HepG2 (cell line): Measurements from ENCODE around the gene FBXO28. TPM values are rescaled to one million over a fixed set of nuclear protein-coding genes. Genes with fewer than 3 reads are reported as not detected.

Experiments
- ATAC-seq: fragments of 200-7000 bp; cut with Tn5 transposase; 3 replicates; pipeline ENCODE4 v1.9.1; 2020; ENCODE audit warnings: mild to moderate bottlenecking, moderate library complexity
- BruUV-seq: library from RNA; stranded (reverse); fragments of 400-500 nt; replicated peaks from 2 replicates; lab custom pipeline; 2021; lab: Mats Ljungman, UMichigan
- CTCF ChIA-PET: fragments of 300-600 bp; formaldehyde crosslinking; extraction: SDS; loops from one replicate; lab custom pipeline; 2021; ENCODE audit warnings: low total read pairs, inconsistent platforms, low intra/inter-chr PET ratio; lab: Yijun Ruan, JAX
- POLR2A ChIA-PET: fragments of 350-600 bp; sonication (Branson Sonifier 250); formaldehyde crosslinking; loops from one replicate; lab custom pipeline; 2020; ENCODE audit warnings: antibody characterized with exemption, inconsistent platforms; lab: Yijun Ruan, JAX
- DNase-seq: peaks from one replicate; pipeline ENCODE4 v3.0.0-alpha.2; 2015; ENCODE audit warnings: low spot score
- FAIRE-seq: peaks from 3 replicates; lab custom pipeline; 2011; peaks lifted over from hg19 to GRCh38; lab: Jason Lieb, UNC
- H2AFZ ChIP-seq: one replicate; pipeline ENCODE4 v1.6.1; 2011; ENCODE audit warnings: low read length, inconsistent platforms
- H3K27ac ChIP-seq: fragments of 300-600 bp; 3 replicates; pipeline ENCODE4 v1.8.0; 2011; ENCODE audit warnings: mixed run types, mild to moderate bottlenecking, mixed read lengths, low read length, inconsistent platforms; ENCODE audit not compliant: insufficient read depth; ENCODE audit errors: extremely low read length
- H3K27me3 ChIP-seq, 2 experiments: fragments of 200-600 bp in 1 of 2; 2 replicates in 1 of 2; 3 replicates in 1 of 2; pipeline versions ENCODE4 v1.6.0 to v1.8.0; 2011; ENCODE audit warnings: low read length in 2 of 2, mild to moderate bottlenecking in 2 of 2, moderate library complexity in 2 of 2, inconsistent platforms in 1 of 2; ENCODE audit not compliant: insufficient read depth in 2 of 2, control insufficient read depth in 1 of 2
- H3K36me3 ChIP-seq, 2 experiments: fragments of 200-600 bp in 1 of 2; replicated peaks in 1 of 2; 2 replicates in 1 of 2; 3 replicates in 1 of 2; pipeline versions ENCODE4 v1.5.1 to v1.8.0; 2011; ENCODE audit warnings: low read length in 2 of 2, inconsistent platforms in 1 of 2; ENCODE audit not compliant: insufficient read depth in 2 of 2, control insufficient read depth in 1 of 2
- H3K4me1 ChIP-seq: 2 replicates; pipeline ENCODE4 v1.5.1; 2012; ENCODE audit warnings: low read length, inconsistent platforms; ENCODE audit not compliant: insufficient read depth
- H3K4me2 ChIP-seq: 2 replicates; pipeline ENCODE4 v1.6.0; 2011; ENCODE audit warnings: low read depth, low read length, inconsistent platforms
- H3K4me3 ChIP-seq, 3 experiments: fragments of 200-600 bp in 1 of 3; sonication (generic), shearing (Covaris generic) in 1 of 3; replicated peaks in 1 of 3; 2 replicates each; pipeline ENCODE4 v1.5.1; 2011 to 2016; ENCODE audit warnings: low read length in 3 of 3, inconsistent platforms in 2 of 3, low read depth in 2 of 3, mild to moderate bottlenecking in 2 of 3, control low read depth in 1 of 3, mixed read lengths in 1 of 3; ENCODE audit not compliant: insufficient read depth in 1 of 3
- H3K79me2 ChIP-seq: one replicate; pipeline ENCODE4 v1.6.1; 2011; ENCODE audit warnings: low read length, inconsistent platforms; ENCODE audit not compliant: insufficient read depth
- H3K9ac ChIP-seq: 2 replicates; pipeline ENCODE4 v1.6.0; 2011; ENCODE audit warnings: mild to moderate bottlenecking, low read depth, low read length, inconsistent platforms; ENCODE audit not compliant: insufficient read depth
- H3K9me3 ChIP-seq: 2 replicates; pipeline ENCODE4 v1.5.1; 2012; ENCODE audit warnings: mild to moderate bottlenecking, low read length
- H4K20me1 ChIP-seq: 2 replicates; pipeline ENCODE4 v1.6.0; 2011; ENCODE audit warnings: inconsistent platforms, mild to moderate bottlenecking, low read length, moderate library complexity; ENCODE audit not compliant: insufficient read depth
- ASH2L ChIP-seq: fragments of 300-600, 200-600 bp; sonication (generic); IDR thresholded peaks from 2 replicates; pipeline ENCODE4 v1.7.0; 2017; ENCODE audit warnings: low read depth, mild to moderate bottlenecking, moderate library complexity, mixed read lengths, low read length; ENCODE audit not compliant: insufficient read length
- PRPF4 ChIP-seq: fragments of 200-400 bp; formaldehyde crosslinking; IDR thresholded peaks from 2 replicates; pipeline ENCODE4 v1.6.1; 2016; ENCODE audit warnings: low read length, low read depth; ENCODE audit not compliant: poor library complexity, severe bottlenecking
- REL ChIP-seq: sonication (generic); formaldehyde crosslinking; conservative IDR thresholded peaks from 2 replicates; pipeline ENCODE4 v1.8.0; 2022; ENCODE audit warnings: mild to moderate bottlenecking, missing genetic modification reagents, moderate library complexity
- SETDB1 ChIP-seq: sonication (generic); formaldehyde crosslinking; IDR thresholded peaks from 2 replicates; pipeline ENCODE4 v1.5.1; 2020; ENCODE audit warnings: missing genetic modification reagents, mild to moderate bottlenecking, borderline replicate concordance
- ZKSCAN8 ChIP-seq: IDR thresholded peaks from 2 replicates; pipeline ENCODE4 v1.6.1; 2016; ENCODE audit warnings: borderline replicate concordance, missing genetic modification reagents, missing compliant biosample characterization
- ZNF558 ChIP-seq: sonication (generic); formaldehyde crosslinking; IDR thresholded peaks from 2 replicates; pipeline ENCODE4 v1.9.0; 2022; ENCODE audit warnings: mild to moderate bottlenecking, missing genetic modification reagents, borderline replicate concordance
- in situ Hi-C: cut with HindIII; loops from 2 replicates; pipeline ENCODE4 v1.10.0; 2017; ENCODE audit warnings: low pct_unique_long_range_greater_than_20kb; ENCODE audit not compliant: extremely low pct_ligation_motif_present
- intact Hi-C: fragments of 100-400 bp; cut with micrococcal nuclease; formaldehyde crosslinking; loops from one replicate; pipeline ENCODE4 v1.10.0; 2022; ENCODE audit not compliant: unreplicated experiment
- polyA plus RNA-seq, 8 experiments: library from polyadenylated mRNA; depleted of rRNA in 3 of 8; stranded (reverse) in 7 of 8; unstranded in 1 of 8; fragments of >200 nt; fragmentation: Illumina TruSeq in 4 of 8; extraction: Trizol in 4 of 8; gene quantifications; 2 replicates each; pipeline versions ENCODE4 v1.2.1 to v1.2.3, GENCODE V29; 2011 to 2016; ENCODE audit warnings: low read depth in 4 of 8, missing spikeins in 1 of 8, mixed read lengths in 1 of 8; ENCODE audit not compliant: insufficient read depth in 1 of 8
- total RNA-seq, 5 experiments: library from RNA; depleted of rRNA; stranded (reverse); fragments of >200 nt; fragmentation: Illumina TruSeq; extraction: Trizol; gene quantifications; 2 replicates each; pipeline ENCODE4 v1.2.3, GENCODE V29; 2016; ENCODE audit warnings: low read depth in 1 of 5
- TF ChIP-seq, protein P1 (sequence below): sonication (generic); formaldehyde crosslinking; IDR thresholded peaks from 2 replicates; pipeline ENCODE4 v1.5.0; 2020; ENCODE audit warnings: missing genetic modification reagents
- TF ChIP-seq, protein P2 (sequence below): sonication (generic); formaldehyde crosslinking; IDR thresholded peaks from 2 replicates; pipeline ENCODE4 v1.4.0; 2020; ENCODE audit warnings: missing genetic modification reagents, borderline replicate concordance
- TF ChIP-seq, protein P3 (sequence below): sonication (generic); formaldehyde crosslinking; IDR thresholded peaks from 2 replicates; pipeline ENCODE4 v1.4.0; 2020; ENCODE audit warnings: mild to moderate bottlenecking, missing genetic modification reagents
- TF ChIP-seq, protein P4 (sequence below): sonication (generic); formaldehyde crosslinking; IDR thresholded peaks from 2 replicates; pipeline ENCODE4 v1.4.0; 2020; ENCODE audit warnings: missing genetic modification reagents
- TF ChIP-seq, protein P5 (sequence below): sonication (generic); formaldehyde crosslinking; IDR thresholded peaks from 2 replicates; pipeline ENCODE4 v1.9.0; 2022; ENCODE audit warnings: low read depth, missing genetic modification reagents

Gene FBXO28
- total and polyA plus RNA-seq, 2 of the 13 experiments (the other 11 are each of a cell fraction or from before 2014, with no cell fraction given), result 8.5 to 29.1 TPM

DNA sequence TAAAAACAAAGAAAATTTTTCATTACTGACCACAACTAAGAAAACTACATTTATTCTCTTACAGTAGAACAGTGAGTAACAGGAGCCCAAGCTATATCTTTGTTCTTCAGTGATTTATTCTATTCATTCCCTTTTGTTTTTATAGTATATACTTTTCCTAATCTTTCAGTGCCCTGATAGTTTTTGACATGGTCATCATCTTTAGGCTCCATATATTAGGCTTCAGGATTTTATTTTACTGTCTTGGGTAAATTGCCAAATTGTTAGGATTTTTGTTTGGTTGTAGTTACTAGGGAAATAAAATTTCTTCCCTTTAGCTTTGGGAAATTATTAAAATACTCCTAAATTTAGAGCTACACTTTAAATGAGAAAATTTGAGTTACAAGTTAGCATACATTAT, 10.3 kb downstream of the FBXO28 start:
- H4K20me1 ChIP-seq, result peaks cover 2% of the 10 kb centered on the region; the same call in 1 of the 2 replicates
- no peak overlapping the region for H3K9ac ChIP-seq
- POLR2A ChIA-PET, result no interaction called here
- no peaks in the 10 kb centered on the region for H3K27me3 ChIP-seq
- BruUV-seq, result no TSS peak
- FAIRE-seq (no peak), ATAC-seq (no peak), DNase-seq (no peak)
- in situ Hi-C loops (no loop called here), intact Hi-C loops (no loop called here)
- H3K27ac ChIP-seq, result no peak overlapping the region
- no peak overlapping the region for H2AFZ ChIP-seq
- H3K4me1 ChIP-seq, result peaks cover 12% of the 10 kb centered on the region
- H3K4me2 ChIP-seq, result no peak overlapping the region
- TF ChIP-seq ZKSCAN8 (no peak), ASH2L (no peak), REL (no peak), SETDB1 (CRISPR knock-in tag) (no peak), PRPF4 (no peak), ZNF558 (CRISPR knock-in tag) (no peak)
- TF ChIP-seq, protein P1, sequence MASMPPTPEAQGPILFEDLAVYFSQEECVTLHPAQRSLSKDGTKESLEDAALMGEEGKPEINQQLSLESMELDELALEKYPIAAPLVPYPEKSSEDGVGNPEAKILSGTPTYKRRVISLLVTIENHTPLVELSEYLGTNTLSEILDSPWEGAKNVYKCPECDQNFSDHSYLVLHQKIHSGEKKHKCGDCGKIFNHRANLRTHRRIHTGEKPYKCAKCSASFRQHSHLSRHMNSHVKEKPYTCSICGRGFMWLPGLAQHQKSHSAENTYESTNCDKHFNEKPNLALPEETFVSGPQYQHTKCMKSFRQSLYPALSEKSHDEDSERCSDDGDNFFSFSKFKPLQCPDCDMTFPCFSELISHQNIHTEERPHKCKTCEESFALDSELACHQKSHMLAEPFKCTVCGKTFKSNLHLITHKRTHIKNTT (CRISPR knock-in tag), result no peak
- TF ChIP-seq, protein P2, sequence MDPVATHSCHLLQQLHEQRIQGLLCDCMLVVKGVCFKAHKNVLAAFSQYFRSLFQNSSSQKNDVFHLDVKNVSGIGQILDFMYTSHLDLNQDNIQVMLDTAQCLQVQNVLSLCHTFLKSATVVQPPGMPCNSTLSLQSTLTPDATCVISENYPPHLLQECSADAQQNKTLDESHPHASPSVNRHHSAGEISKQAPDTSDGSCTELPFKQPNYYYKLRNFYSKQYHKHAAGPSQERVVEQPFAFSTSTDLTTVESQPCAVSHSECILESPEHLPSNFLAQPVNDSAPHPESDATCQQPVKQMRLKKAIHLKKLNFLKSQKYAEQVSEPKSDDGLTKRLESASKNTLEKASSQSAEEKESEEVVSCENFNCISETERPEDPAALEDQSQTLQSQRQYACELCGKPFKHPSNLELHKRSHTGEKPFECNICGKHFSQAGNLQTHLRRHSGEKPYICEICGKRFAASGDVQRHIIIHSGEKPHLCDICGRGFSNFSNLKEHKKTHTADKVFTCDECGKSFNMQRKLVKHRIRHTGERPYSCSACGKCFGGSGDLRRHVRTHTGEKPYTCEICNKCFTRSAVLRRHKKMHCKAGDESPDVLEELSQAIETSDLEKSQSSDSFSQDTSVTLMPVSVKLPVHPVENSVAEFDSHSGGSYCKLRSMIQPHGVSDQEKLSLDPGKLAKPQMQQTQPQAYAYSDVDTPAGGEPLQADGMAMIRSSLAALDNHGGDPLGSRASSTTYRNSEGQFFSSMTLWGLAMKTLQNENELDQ (CRISPR knock-in tag), result no peak
- TF ChIP-seq, protein P3, sequence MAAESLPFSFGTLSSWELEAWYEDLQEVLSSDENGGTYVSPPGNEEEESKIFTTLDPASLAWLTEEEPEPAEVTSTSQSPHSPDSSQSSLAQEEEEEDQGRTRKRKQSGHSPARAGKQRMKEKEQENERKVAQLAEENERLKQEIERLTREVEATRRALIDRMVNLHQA (CRISPR knock-in tag), result no peak
- TF ChIP-seq, protein P4, sequence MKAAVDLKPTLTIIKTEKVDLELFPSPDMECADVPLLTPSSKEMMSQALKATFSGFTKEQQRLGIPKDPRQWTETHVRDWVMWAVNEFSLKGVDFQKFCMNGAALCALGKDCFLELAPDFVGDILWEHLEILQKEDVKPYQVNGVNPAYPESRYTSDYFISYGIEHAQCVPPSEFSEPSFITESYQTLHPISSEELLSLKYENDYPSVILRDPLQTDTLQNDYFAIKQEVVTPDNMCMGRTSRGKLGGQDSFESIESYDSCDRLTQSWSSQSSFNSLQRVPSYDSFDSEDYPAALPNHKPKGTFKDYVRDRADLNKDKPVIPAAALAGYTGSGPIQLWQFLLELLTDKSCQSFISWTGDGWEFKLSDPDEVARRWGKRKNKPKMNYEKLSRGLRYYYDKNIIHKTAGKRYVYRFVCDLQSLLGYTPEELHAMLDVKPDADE (CRISPR knock-in tag), result no peak
- TF ChIP-seq, protein P5, sequence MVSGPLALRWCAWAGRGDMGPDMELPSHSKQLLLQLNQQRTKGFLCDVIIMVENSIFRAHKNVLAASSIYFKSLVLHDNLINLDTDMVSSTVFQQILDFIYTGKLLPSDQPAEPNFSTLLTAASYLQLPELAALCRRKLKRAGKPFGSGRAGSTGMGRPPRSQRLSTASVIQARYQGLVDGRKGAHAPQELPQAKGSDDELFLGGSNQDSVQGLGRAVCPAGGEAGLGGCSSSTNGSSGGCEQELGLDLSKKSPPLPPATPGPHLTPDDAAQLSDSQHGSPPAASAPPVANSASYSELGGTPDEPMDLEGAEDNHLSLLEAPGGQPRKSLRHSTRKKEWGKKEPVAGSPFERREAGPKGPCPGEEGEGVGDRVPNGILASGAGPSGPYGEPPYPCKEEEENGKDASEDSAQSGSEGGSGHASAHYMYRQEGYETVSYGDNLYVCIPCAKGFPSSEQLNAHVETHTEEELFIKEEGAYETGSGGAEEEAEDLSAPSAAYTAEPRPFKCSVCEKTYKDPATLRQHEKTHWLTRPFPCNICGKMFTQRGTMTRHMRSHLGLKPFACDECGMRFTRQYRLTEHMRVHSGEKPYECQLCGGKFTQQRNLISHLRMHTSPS (CRISPR knock-in tag), result no peak
- CTCF ChIA-PET, result no interaction called here
- H3K79me2 ChIP-seq, result peaks cover 53% of the 10 kb centered on the region
- H3K4me3 ChIP-seq, result no peak overlapping the region
- no peaks in the 10 kb centered on the region for H3K9me3 ChIP-seq
- H3K36me3 ChIP-seq, result peaks cover 0 to 9% of the 10 kb centered on the region in 2 experiments; a peak in 2 of 5 replicates
